C4-2B (cell line): ENCODE results near the gene CORO2B.

Experiments
- H3K27ac ChIP-seq: fragments of 450-650 bp; 2 replicates; pipeline ENCODE4 v1.5.1; 2017
- CTCF ChIP-seq: fragments of 450-650 bp; conservative IDR thresholded peaks from 2 replicates; pipeline ENCODE4 v1.5.1; 2017; ENCODE audit warnings: mild to moderate bottlenecking
- ZFX ChIP-seq: fragments of 450-650 bp; IDR thresholded peaks from 2 replicates; pipeline ENCODE4 v1.6.1; 2017

Gene CORO2B

DNA sequence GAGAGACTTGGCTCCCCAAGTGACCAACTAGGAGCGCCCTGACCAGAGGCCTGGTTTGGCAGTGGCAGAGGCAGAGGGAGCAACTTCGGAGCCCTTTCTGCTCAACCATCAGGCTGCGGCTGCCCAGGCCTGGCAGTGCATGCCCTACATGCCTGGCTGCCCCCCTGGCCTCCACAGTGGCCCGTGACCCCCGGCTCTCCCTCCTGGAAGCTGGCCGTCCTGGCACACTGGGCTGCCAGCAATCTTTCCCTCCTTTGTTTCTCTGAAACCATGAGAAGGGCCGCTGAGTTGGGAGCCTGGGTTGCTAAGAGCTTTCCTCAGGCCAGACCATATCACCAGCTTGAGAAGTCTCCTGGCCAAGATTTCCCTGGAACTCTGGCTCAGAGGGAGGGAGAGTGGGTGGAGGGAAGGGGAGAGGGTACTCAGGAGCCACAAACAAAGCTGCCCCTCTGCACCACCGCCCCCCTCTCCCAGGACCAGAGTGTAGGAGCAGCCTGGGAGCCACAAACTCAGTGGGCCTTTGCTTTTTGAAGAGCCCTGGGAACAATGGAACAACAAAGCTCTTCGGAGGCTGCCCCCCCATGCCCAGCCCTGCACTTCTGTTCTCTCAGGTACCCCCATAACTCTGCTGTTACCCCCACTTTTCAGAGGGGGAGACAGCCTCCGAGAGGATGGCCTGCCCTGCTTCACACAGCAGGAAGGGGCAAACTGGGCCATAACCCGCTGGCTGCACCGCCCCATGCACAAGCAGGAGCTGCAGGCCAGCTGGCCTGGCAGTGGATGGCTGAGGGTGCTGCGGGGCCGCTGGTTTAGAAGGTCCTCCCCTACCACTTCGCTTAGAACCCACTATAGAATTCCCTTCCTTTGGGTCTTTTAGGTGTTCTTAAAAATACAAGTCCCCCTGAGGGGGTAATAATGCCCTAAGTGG lies 11.3 kb downstream of the CORO2B start:
- no peak for TF ChIP-seq CTCF
- no peak for TF ChIP-seq ZFX
- H3K27ac ChIP-seq, result no peak overlapping the region

- no peak for TF ChIP-seq ZFX
- TF ChIP-seq CTCF, result no peak
- H3K27ac ChIP-seq, result no peak overlapping the region
Observed at GRCh38 chr15:68590721-68591389, 12.1 kb downstream of the CORO2B start.

DNA sequence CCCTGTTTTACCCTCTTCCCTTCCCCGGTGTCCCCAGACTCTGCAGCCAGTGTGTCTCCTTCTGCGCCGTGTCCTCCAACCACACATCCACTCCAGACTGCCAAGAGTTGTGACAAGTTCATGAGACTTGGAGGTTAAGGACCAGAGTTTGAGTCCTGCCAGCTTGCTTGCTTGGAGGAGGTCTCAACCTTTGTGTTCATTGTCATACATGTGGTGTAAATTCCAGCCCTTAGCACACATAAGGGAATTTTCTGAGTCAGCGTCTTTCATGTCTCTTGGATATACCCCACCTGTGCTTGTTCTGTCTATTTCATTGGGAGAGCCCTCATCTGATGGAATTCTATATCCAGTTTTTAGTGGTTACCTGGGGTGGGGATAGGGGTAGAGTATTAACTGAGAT lies 13.3 kb downstream of the CORO2B start:
- TF ChIP-seq CTCF (no peak), ZFX (no peak)
- H3K27ac ChIP-seq, result no peak overlapping the region

GRCh38 chr15:68592544-68592943 lies 13.8 kb downstream of the CORO2B start:
- TF ChIP-seq CTCF (no peak), ZFX (no peak)
- no peak overlapping the region for H3K27ac ChIP-seq

DNA sequence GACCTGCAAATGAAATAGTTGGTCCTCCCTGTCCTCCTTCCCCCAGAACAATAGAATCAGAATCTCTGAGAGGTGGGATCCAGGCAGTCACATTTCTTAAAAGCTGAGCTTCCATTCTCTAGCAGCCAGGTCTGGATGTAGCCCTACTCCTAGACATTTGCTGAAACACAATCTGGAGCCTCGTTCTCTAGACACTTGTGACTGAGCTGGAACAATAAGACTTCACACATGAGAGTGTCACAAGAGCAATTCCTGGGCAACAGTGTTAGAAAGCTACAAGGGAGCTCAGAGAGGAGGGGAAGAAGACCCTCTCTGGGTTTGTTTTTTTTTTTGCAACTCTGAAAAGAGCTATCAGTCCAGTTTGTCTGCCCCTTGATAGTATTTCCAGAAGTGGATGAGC lies 14.5 kb downstream of the CORO2B start:
- no peak overlapping the region for H3K27ac ChIP-seq
- TF ChIP-seq CTCF (no peak), ZFX (no peak)

DNA sequence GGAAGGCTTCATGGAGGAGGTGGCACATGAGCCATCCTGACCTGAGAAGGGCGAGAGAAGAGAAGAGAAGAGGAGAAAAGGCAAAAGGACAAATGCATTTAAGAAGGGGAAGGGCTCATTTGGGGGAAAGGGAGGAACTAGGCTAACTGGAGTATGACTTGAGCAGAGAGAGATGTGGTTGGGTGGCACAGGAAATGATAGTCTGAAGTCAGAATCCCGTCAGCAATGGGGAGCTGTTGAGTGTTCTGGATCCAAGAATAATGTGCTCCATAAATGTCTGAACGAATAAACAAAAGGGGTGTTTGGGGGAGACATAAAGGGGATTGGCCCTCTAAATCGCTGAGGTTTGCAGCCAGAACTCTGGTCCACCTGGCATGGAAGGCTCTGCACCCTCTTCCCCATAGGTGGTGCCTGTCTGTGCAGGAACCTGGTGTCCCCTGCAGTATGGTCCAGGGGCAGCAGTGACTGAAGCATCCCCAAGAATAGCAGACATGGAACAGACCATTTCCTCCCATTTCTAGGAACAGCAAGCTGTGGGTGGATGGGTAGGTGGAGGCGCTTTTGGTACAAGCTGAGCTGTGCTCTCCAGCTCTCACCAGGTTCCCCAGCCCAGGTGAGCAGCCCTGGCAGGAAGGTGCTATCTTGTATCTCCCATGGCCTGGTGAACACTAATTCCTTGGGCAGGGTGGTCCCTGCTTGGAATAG lies 15.2 kb downstream of the CORO2B start:
- no peak overlapping the region for H3K27ac ChIP-seq

More for the DNA sequence above, 15.2 kb downstream of the CORO2B start:
- TF ChIP-seq ZFX (no peak), CTCF (no peak)
